K562 (cell line): ENCODE data around the gene AMBP. TPM values are rescaled to one million over a fixed set of nuclear protein-coding genes. Genes with fewer than 3 reads are reported as not detected.

Experiments
- ATAC-seq: fragments of 200-7000 bp; cut with Tn5 transposase; 3 replicates; pipeline ENCODE4 v1.9.1; 2020; ENCODE audit warnings: moderate library complexity
- BruUV-seq: library from RNA; stranded (reverse); fragments of 400-500 nt; replicated peaks from 2 replicates; lab custom pipeline; 2021; lab: Mats Ljungman, UMichigan
- CTCF ChIA-PET: fragments of 300-600 bp; formaldehyde crosslinking; extraction: SDS; loops from one replicate; lab custom pipeline; 2021; ENCODE audit warnings: low intra/inter-chr PET ratio; lab: Yijun Ruan, JAX
- POLR2A ChIA-PET: fragments of 300-600, 350-650 bp; sonication (Branson Sonifier 250); formaldehyde crosslinking; extraction: SDS; loops from one replicate; lab custom pipeline; 2021; ENCODE audit warnings: antibody characterized with exemption, inconsistent platforms; lab: Yijun Ruan, JAX
- DNase-seq, 4 experiments: peaks; one replicate each; pipeline versions ENCODE4 v3.0.0 to v3.0.0-alpha.2; 2011 to 2018; ENCODE audit warnings: low spot score in 3 of 4, mixed read lengths in 3 of 4; ENCODE audit errors: extremely low read depth in 1 of 4
- FAIRE-seq: peaks from 2 replicates; lab custom pipeline; 2011; peaks lifted over from hg19 to GRCh38; lab: Jason Lieb, UNC
- H2AFZ ChIP-seq: 2 replicates; pipeline ENCODE4 v1.6.0; 2011; ENCODE audit warnings: low read depth, low read length, control low read depth, inconsistent platforms
- H3K27ac ChIP-seq: fragments of 200-600 bp; 3 replicates; pipeline ENCODE4 v1.8.0; 2011; ENCODE audit warnings: low read depth, mild to moderate bottlenecking, control low read depth, inconsistent platforms, low read length, moderate library complexity, mixed read lengths; ENCODE audit errors: extremely low read depth
- H3K27me3 ChIP-seq, 2 experiments: fragments of 300-600 bp in 1 of 2; 2 replicates in 1 of 2; 3 replicates in 1 of 2; pipeline versions ENCODE4 v1.6.0 to v1.8.0; 2011; ENCODE audit warnings: inconsistent platforms in 2 of 2, low read length in 2 of 2, mild to moderate bottlenecking in 1 of 2, mixed read lengths in 1 of 2, moderate library complexity in 1 of 2; ENCODE audit not compliant: control insufficient read depth in 2 of 2, insufficient read depth in 2 of 2
- H3K36me3 ChIP-seq: fragments of 300-600 bp; 3 replicates; pipeline ENCODE4 v1.8.0; 2011; ENCODE audit warnings: mild to moderate bottlenecking, low read length, inconsistent platforms; ENCODE audit not compliant: control insufficient read depth, insufficient read depth
- H3K4me1 ChIP-seq, 2 experiments: fragments of 200-600 bp in 1 of 2; replicated peaks in 1 of 2; 2 replicates in 1 of 2; 3 replicates in 1 of 2; pipeline versions ENCODE4 v1.5.1 to v1.8.0; 2011; ENCODE audit warnings: inconsistent platforms in 2 of 2, low read length in 2 of 2, mild to moderate bottlenecking in 1 of 2, mixed read lengths in 1 of 2, moderate library complexity in 1 of 2; ENCODE audit not compliant: control insufficient read depth in 2 of 2, insufficient read depth in 2 of 2
- H3K4me2 ChIP-seq: 2 replicates; pipeline ENCODE4 v1.6.1; 2011; ENCODE audit warnings: low read length, control low read depth, inconsistent platforms, mixed read lengths; ENCODE audit not compliant: insufficient read depth
- H3K4me3 ChIP-seq: fragments of 200-600 bp; sonication (generic), shearing (Covaris generic); 2 replicates; pipeline ENCODE4 v1.5.1; 2016; ENCODE audit warnings: control low read depth, inconsistent platforms
- H3K79me2 ChIP-seq: fragments of 200-600 bp; 3 replicates; pipeline ENCODE4 v1.8.0; 2011; ENCODE audit warnings: low read length, inconsistent platforms; ENCODE audit not compliant: control insufficient read depth, insufficient read depth
- H3K9ac ChIP-seq, 2 experiments: 2 replicates each; pipeline versions ENCODE4 v1.6.0 to v1.6.1; 2011; ENCODE audit warnings: low read depth in 2 of 2, low read length in 2 of 2, control low read depth in 1 of 2, inconsistent platforms in 1 of 2, mild to moderate bottlenecking in 1 of 2, mixed read lengths in 1 of 2; ENCODE audit not compliant: insufficient read depth in 1 of 2
- H3K9me1 ChIP-seq: one replicate; pipeline ENCODE4 v1.6.0; 2011; ENCODE audit warnings: inconsistent platforms, mild to moderate bottlenecking, low read length, moderate library complexity; ENCODE audit not compliant: control insufficient read depth, insufficient read depth
- H3K9me3 ChIP-seq: replicated peaks from 2 replicates; pipeline ENCODE4 v1.5.1; 2011; ENCODE audit warnings: low read depth, low read length, inconsistent platforms; ENCODE audit not compliant: control insufficient read depth, insufficient read depth
- H4K20me1 ChIP-seq: replicated peaks from 2 replicates; pipeline ENCODE4 v1.6.1; 2011; ENCODE audit warnings: low read length, inconsistent platforms, mixed read lengths; ENCODE audit not compliant: control insufficient read depth, insufficient read depth
- CHD2 ChIP-seq: IDR thresholded peaks from 2 replicates; pipeline ENCODE4 v1.6.1; 2011; ENCODE audit warnings: low read depth, low read length
- HSF4 ChIP-seq: fragments of 250-450 bp; sonication (Bioruptor Pico); IDR thresholded peaks from 2 replicates; pipeline ENCODE4 v2.1.2; 2022; ENCODE audit warnings: mild to moderate bottlenecking, moderate library complexity, borderline replicate concordance
- MEF2A ChIP-seq: IDR thresholded peaks from 2 replicates; pipeline ENCODE4 v1.6.1; 2011; ENCODE audit warnings: low read depth, mild to moderate bottlenecking, low read length, moderate library complexity; ENCODE audit not compliant: control insufficient read depth
- WGBS: fragments of 100-300 bp; shearing (Covaris generic); methylation state at CpG from one replicate; pipeline ENCODE4 v1.1.6; 2016; ENCODE audit warnings: low coverage, mixed read lengths; ENCODE audit not compliant: insufficient coverage; ENCODE audit errors: missing lambda C conversion rate; 5-methylcytosine and 5-hydroxymethylcytosine counted together
- in situ Hi-C: fragments of 300-500 bp; cut with MboI; formaldehyde crosslinking; loops from 4 replicates; pipeline ENCODE4 v1.15.0; 2018; ENCODE audit warnings: inconsistent platforms, mixed read lengths
- intact Hi-C: fragments of 100-400 bp; cut with micrococcal nuclease; formaldehyde crosslinking; loops from 2 replicates; pipeline ENCODE4 v1.14.2; 2022
- polyA plus RNA-seq, 8 experiments: library from polyadenylated mRNA; depleted of rRNA in 4 of 8; stranded (reverse) in 5 of 8; unstranded in 3 of 8; fragments of >200 nt; fragmentation: Nextera tagmentation in 2 of 8; fragmentation: Illumina TruSeq in 1 of 8; extraction: Ambion mirVana in 2 of 8; extraction: Trizol in 1 of 8; gene quantifications; 2 replicates each; pipeline versions ENCODE4 v1.2.1 to v1.2.3, GENCODE V29; 2011 to 2014; ENCODE audit warnings: inconsistent platforms in 1 of 8, missing spikeins in 1 of 8
- total RNA-seq, 7 experiments: library from RNA; depleted of rRNA in 6 of 7; stranded (reverse); fragments of >200 nt in 6 of 7; fragmentation: Illumina TruSeq in 2 of 7; extraction: Trizol in 2 of 7; gene quantifications; 2 replicates each; pipeline versions ENCODE4 v1.2.1 to v1.2.3, GENCODE V29; 2011 to 2021; ENCODE audit warnings: low replicate concordance in 1 of 7
- TF ChIP-seq, protein P1 (sequence below): fragments of 450-650 bp; IDR thresholded peaks from 2 replicates; pipeline ENCODE4 v1.6.1; 2016; ENCODE audit warnings: mild to moderate bottlenecking, moderate library complexity
- TF ChIP-seq, protein P2 (sequence below): sonication (generic); formaldehyde crosslinking; IDR thresholded peaks from 2 replicates; pipeline ENCODE4 v1.8.0; 2023; ENCODE audit warnings: mild to moderate bottlenecking, missing genetic modification reagents
- TF ChIP-seq, protein P3 (sequence below): sonication (generic); formaldehyde crosslinking; IDR thresholded peaks from 2 replicates; pipeline ENCODE4 v1.8.0; 2022; ENCODE audit warnings: mild to moderate bottlenecking, missing genetic modification reagents, borderline replicate concordance

Gene AMBP
- total and polyA plus RNA-seq, 9 of the 15 experiments (the other 6 are each of a cell fraction or from before 2014, with no cell fraction given) = 1.3 TPM; not detected in 8

GRCh38 chr9:114046237-114046755 is 31.8 kb downstream of the AMBP start:
- Histone ChIP-seq H3K27ac (no peak overlapping the region), H3K4me1 (no peaks in the 10 kb centered on the region), H3K4me3 (no peak overlapping the region), H3K9me3 (no peaks in the 10 kb centered on the region), H3K36me3 (peaks cover 16% of the 10 kb centered on the region; the same call in 2 of the 3 replicates), H4K20me1 (no peaks in the 10 kb centered on the region), H2AFZ (no peak overlapping the region), H3K9ac (no peak overlapping the region), H3K27me3 (peaks cover 0 to 8% of the 10 kb centered on the region in 2 experiments; a peak in 2 of 5 replicates), H3K4me2 (no peak overlapping the region), H3K79me2 (no peaks in the 10 kb centered on the region), H3K9me1 (no peaks in the 10 kb centered on the region)
- intact Hi-C loops (no loop called here), in situ Hi-C loops (no loop called here)
- CTCF ChIA-PET = no interaction called here
- ATAC-seq (no peak), DNase-seq (no peak), FAIRE-seq (peak; percentile 35)
- POLR2A ChIA-PET = no interaction called here
- BruUV-seq = no TSS peak
- WGBS = 42% methylated on average over 4 of the region's 4 CpGs
- TF ChIP-seq, protein P1, sequence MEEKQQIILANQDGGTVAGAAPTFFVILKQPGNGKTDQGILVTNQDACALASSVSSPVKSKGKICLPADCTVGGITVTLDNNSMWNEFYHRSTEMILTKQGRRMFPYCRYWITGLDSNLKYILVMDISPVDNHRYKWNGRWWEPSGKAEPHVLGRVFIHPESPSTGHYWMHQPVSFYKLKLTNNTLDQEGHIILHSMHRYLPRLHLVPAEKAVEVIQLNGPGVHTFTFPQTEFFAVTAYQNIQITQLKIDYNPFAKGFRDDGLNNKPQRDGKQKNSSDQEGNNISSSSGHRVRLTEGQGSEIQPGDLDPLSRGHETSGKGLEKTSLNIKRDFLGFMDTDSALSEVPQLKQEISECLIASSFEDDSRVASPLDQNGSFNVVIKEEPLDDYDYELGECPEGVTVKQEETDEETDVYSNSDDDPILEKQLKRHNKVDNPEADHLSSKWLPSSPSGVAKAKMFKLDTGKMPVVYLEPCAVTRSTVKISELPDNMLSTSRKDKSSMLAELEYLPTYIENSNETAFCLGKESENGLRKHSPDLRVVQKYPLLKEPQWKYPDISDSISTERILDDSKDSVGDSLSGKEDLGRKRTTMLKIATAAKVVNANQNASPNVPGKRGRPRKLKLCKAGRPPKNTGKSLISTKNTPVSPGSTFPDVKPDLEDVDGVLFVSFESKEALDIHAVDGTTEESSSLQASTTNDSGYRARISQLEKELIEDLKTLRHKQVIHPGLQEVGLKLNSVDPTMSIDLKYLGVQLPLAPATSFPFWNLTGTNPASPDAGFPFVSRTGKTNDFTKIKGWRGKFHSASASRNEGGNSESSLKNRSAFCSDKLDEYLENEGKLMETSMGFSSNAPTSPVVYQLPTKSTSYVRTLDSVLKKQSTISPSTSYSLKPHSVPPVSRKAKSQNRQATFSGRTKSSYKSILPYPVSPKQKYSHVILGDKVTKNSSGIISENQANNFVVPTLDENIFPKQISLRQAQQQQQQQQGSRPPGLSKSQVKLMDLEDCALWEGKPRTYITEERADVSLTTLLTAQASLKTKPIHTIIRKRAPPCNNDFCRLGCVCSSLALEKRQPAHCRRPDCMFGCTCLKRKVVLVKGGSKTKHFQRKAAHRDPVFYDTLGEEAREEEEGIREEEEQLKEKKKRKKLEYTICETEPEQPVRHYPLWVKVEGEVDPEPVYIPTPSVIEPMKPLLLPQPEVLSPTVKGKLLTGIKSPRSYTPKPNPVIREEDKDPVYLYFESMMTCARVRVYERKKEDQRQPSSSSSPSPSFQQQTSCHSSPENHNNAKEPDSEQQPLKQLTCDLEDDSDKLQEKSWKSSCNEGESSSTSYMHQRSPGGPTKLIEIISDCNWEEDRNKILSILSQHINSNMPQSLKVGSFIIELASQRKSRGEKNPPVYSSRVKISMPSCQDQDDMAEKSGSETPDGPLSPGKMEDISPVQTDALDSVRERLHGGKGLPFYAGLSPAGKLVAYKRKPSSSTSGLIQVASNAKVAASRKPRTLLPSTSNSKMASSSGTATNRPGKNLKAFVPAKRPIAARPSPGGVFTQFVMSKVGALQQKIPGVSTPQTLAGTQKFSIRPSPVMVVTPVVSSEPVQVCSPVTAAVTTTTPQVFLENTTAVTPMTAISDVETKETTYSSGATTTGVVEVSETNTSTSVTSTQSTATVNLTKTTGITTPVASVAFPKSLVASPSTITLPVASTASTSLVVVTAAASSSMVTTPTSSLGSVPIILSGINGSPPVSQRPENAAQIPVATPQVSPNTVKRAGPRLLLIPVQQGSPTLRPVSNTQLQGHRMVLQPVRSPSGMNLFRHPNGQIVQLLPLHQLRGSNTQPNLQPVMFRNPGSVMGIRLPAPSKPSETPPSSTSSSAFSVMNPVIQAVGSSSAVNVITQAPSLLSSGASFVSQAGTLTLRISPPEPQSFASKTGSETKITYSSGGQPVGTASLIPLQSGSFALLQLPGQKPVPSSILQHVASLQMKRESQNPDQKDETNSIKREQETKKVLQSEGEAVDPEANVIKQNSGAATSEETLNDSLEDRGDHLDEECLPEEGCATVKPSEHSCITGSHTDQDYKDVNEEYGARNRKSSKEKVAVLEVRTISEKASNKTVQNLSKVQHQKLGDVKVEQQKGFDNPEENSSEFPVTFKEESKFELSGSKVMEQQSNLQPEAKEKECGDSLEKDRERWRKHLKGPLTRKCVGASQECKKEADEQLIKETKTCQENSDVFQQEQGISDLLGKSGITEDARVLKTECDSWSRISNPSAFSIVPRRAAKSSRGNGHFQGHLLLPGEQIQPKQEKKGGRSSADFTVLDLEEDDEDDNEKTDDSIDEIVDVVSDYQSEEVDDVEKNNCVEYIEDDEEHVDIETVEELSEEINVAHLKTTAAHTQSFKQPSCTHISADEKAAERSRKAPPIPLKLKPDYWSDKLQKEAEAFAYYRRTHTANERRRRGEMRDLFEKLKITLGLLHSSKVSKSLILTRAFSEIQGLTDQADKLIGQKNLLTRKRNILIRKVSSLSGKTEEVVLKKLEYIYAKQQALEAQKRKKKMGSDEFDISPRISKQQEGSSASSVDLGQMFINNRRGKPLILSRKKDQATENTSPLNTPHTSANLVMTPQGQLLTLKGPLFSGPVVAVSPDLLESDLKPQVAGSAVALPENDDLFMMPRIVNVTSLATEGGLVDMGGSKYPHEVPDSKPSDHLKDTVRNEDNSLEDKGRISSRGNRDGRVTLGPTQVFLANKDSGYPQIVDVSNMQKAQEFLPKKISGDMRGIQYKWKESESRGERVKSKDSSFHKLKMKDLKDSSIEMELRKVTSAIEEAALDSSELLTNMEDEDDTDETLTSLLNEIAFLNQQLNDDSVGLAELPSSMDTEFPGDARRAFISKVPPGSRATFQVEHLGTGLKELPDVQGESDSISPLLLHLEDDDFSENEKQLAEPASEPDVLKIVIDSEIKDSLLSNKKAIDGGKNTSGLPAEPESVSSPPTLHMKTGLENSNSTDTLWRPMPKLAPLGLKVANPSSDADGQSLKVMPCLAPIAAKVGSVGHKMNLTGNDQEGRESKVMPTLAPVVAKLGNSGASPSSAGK = no peak
- TF ChIP-seq CHD2 (no peak), HSF4 (CRISPR knock-in tag) (no peak), MEF2A (no peak)
- TF ChIP-seq, protein P2, sequence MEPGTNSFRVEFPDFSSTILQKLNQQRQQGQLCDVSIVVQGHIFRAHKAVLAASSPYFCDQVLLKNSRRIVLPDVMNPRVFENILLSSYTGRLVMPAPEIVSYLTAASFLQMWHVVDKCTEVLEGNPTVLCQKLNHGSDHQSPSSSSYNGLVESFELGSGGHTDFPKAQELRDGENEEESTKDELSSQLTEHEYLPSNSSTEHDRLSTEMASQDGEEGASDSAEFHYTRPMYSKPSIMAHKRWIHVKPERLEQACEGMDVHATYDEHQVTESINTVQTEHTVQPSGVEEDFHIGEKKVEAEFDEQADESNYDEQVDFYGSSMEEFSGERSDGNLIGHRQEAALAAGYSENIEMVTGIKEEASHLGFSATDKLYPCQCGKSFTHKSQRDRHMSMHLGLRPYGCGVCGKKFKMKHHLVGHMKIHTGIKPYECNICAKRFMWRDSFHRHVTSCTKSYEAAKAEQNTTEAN = no peak
- TF ChIP-seq, protein P3, sequence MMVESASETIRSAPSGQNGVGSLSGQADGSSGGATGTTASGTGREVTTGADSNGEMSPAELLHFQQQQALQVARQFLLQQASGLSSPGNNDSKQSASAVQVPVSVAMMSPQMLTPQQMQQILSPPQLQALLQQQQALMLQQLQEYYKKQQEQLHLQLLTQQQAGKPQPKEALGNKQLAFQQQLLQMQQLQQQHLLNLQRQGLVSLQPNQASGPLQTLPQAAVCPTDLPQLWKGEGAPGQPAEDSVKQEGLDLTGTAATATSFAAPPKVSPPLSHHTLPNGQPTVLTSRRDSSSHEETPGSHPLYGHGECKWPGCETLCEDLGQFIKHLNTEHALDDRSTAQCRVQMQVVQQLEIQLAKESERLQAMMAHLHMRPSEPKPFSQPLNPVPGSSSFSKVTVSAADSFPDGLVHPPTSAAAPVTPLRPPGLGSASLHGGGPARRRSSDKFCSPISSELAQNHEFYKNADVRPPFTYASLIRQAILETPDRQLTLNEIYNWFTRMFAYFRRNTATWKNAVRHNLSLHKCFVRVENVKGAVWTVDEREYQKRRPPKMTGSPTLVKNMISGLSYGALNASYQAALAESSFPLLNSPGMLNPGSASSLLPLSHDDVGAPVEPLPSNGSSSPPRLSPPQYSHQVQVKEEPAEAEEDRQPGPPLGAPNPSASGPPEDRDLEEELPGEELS (CRISPR knock-in tag) = no peak
